Gastrocnemius medialis (tissue), 4 donors: ENCODE measurements around the gene COL9A3.

Experiments used
- POLR2A ChIP-seq, 2 donors: fragments of 450-650 bp; IDR thresholded peaks; one replicate each; pipeline ENCODE4 v1.6.1; 2017; ENCODE audit warnings: antibody characterized with exemption in 2 of 2, mild to moderate bottlenecking in 2 of 2, moderate library complexity in 2 of 2
- TF ChIP-seq, protein P1 (sequence below), 5 experiments: fragments of 450-650 bp in 3 of 5; fragments of 200-600 bp in 2 of 5; sonication (generic) in 2 of 5; IDR thresholded peaks in 4 of 5; conservative IDR thresholded peaks in 1 of 5; 1 replicate in 4 of 5; 2 replicates in 1 of 5; pipeline ENCODE4 v1.5.1; 2016 to 2019; ENCODE audit warnings: antibody characterized with exemption in 5 of 5, mild to moderate bottlenecking in 3 of 5, moderate library complexity in 3 of 5

DNA sequence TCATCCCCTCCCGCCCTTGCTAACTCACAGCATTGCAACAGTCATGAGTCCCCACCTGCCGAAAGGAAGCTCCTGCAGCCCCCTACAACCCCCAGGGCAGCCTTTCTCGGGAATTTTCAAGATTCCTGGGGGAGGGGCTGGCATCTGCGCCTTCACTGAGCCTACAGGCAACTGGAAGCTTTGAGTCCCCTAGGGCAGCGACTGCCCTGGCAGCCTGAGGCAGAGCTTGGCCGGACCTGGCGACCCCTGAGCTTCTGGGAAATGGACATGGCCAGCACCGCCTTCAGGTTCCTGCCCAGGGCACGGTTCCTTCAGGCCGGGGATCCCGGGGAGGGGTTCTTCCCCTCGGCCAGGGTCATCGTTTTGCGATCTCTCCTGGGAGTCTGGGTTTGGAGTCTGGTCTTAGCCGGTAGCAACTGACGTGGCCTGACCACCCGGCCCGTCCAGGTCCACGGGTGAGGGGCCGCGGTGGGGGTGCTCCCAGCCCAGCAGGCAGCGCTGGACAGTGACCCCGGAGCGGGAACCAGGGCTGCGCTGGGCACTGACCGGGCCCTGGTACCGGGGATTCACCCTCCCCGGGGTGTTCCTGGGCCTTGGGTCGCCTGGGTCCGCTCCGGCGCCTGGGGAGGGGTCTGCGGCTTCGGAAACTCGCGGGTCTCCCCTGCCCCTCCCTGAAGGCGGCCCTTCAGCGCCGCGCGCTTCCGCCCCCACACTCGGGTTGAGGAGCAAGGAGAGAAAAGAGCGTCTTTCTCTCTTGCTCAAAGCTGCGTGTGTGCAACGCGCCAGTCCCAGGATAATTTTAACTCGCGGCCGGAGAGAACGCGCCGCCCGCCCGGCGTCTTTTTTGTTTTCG lies 593 bp upstream of the COL9A3 start:
- TF ChIP-seq, protein P1, sequence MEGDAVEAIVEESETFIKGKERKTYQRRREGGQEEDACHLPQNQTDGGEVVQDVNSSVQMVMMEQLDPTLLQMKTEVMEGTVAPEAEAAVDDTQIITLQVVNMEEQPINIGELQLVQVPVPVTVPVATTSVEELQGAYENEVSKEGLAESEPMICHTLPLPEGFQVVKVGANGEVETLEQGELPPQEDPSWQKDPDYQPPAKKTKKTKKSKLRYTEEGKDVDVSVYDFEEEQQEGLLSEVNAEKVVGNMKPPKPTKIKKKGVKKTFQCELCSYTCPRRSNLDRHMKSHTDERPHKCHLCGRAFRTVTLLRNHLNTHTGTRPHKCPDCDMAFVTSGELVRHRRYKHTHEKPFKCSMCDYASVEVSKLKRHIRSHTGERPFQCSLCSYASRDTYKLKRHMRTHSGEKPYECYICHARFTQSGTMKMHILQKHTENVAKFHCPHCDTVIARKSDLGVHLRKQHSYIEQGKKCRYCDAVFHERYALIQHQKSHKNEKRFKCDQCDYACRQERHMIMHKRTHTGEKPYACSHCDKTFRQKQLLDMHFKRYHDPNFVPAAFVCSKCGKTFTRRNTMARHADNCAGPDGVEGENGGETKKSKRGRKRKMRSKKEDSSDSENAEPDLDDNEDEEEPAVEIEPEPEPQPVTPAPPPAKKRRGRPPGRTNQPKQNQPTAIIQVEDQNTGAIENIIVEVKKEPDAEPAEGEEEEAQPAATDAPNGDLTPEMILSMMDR (IDR thresholded peaks at IDR 0.05 in 4 of 5, conservative IDR thresholded peaks at IDR 0.05 in 1 of 5) = no peak
- no peak for TF ChIP-seq POLR2A (IDR thresholded peaks at IDR 0.05)
